ENCODE results near the gene SPATA17. TPM values are rescaled to one million over a fixed set of nuclear protein-coding genes. Genes with fewer than 3 reads are reported as not detected.
"Not testable (repeated sequence)": the region's sequence is repeated elsewhere in the genome, so short reads cannot be mapped to it uniquely, and the experiment has no call there.

The SPATA17 gene
- total RNA-seq, 1 experiment from 2014 or later, result 0.91 TPM

- DNase-seq (ENCODE audit: low spot score), result no peak
These were observed 43.0 kb downstream of the SPATA17 start for GRCh38 chr1:217674028-217674729.

- no peak for DNase-seq (ENCODE audit: low spot score)
These were observed 50.7 kb downstream of the SPATA17 start for GRCh38 chr1:217681806-217682205.

GRCh38 chr1:217687511-217687910 is 56.4 kb downstream of the SPATA17 start:
- no peak for DNase-seq (ENCODE audit: low spot score)

- not testable (repeated sequence) for DNase-seq (ENCODE audit: low spot score)
These were observed 65.0 kb downstream of the SPATA17 start for GRCh38 chr1:217696140-217696539.

GRCh38 chr1:217703326-217703725 is 72.2 kb downstream of the SPATA17 start:
- no peak for DNase-seq (ENCODE audit: low spot score)

- no peak for DNase-seq (ENCODE audit: low spot score)
These were observed 81.9 kb downstream of the SPATA17 start for GRCh38 chr1:217712925-217713597.

- DNase-seq (ENCODE audit: low spot score), result no peak
These were observed 84.5 kb downstream of the SPATA17 start for GRCh38 chr1:217715681-217716080.

GRCh38 chr1:217717959-217718358 is 86.8 kb downstream of the SPATA17 start:
- no peak for DNase-seq (ENCODE audit: low spot score)

GRCh38 chr1:217718873-217719272 is 87.7 kb downstream of the SPATA17 start:
- DNase-seq (ENCODE audit: low spot score), result peak; percentile 47

GRCh38 chr1:217721692-217722091 is 90.5 kb downstream of the SPATA17 start:
- DNase-seq (ENCODE audit: low spot score), result peak; percentile 47

GRCh38 chr1:217734973-217735372 is 103.8 kb downstream of the SPATA17 start:
- DNase-seq (ENCODE audit: low spot score), result no peak

- DNase-seq (ENCODE audit: low spot score), result peak; percentile 32
These were observed 116.1 kb downstream of the SPATA17 start for GRCh38 chr1:217747156-217747769.

GRCh38 chr1:217769768-217770167 is 138.6 kb downstream of the SPATA17 start:
- no peak for DNase-seq (ENCODE audit: low spot score)

GRCh38 chr1:217770918-217771317 is 139.8 kb downstream of the SPATA17 start:
- DNase-seq (ENCODE audit: low spot score), result no peak

GRCh38 chr1:217776693-217777092 is 145.5 kb downstream of the SPATA17 start:
- no peak for DNase-seq (ENCODE audit: low spot score)

- no peak for DNase-seq (ENCODE audit: low spot score)
These were observed 149.9 kb downstream of the SPATA17 start for GRCh38 chr1:217781056-217781455.

- no peak for DNase-seq (ENCODE audit: low spot score)
These were observed 159.9 kb downstream of the SPATA17 start for GRCh38 chr1:217791091-217791490.

- DNase-seq (ENCODE audit: low spot score), result no peak
These were observed 174.6 kb downstream of the SPATA17 start for GRCh38 chr1:217805792-217806191.

- no peak for DNase-seq (ENCODE audit: low spot score)
These were observed 181.0 kb downstream of the SPATA17 start for GRCh38 chr1:217812175-217812574.

- no peak for DNase-seq (ENCODE audit: low spot score)
These were observed 181.9 kb downstream of the SPATA17 start for GRCh38 chr1:217813031-217813430.

GRCh38 chr1:217837691-217838090 is 206.5 kb downstream of the SPATA17 start:
- no peak for DNase-seq (ENCODE audit: low spot score)

- DNase-seq (ENCODE audit: low spot score), result no peak
These were observed 208.0 kb downstream of the SPATA17 start for GRCh38 chr1:217839161-217839560.

GRCh38 chr1:217846733-217847132 is 215.6 kb downstream of the SPATA17 start:
- DNase-seq (ENCODE audit: low spot score), result no peak
